HG02973 (cell line): Measurements from ENCODE around the gene WIPI1.
A peak's percentile ranks its signal among the peaks of the same experiment; 100 is the strongest.
"Not testable (repeated sequence)": the region's sequence is repeated elsewhere in the genome, so short reads cannot be mapped to it uniquely, and the experiment has no call there.

Experiments
- ATAC-seq: cut with Tn5 transposase; IDR thresholded peaks from one replicate; pipeline ENCODE4 v1.9.1; 2021; ENCODE audit warnings: moderate library complexity; ENCODE audit not compliant: unreplicated experiment

Gene WIPI1

GRCh38 chr17:68457168-68457538 is at the start of gene WIPI1:
WIPI1 (minus strand) TSS chr17:68457496; CDS start chr17:68457421, 75 bp downstream.
- ATAC-seq: peak; percentile 28

- ATAC-seq: no peak
Observed at GRCh38 chr17:68505951-68506350, 48.7 kb upstream of the WIPI1 start.

GRCh38 chr17:68501074-68501473 is 43.8 kb upstream of the WIPI1 start:
- no peak for ATAC-seq

- ATAC-seq: no peak
Observed at GRCh38 chr17:68499587-68499986, 42.3 kb upstream of the WIPI1 start.

- ATAC-seq: peak; percentile 32
Observed at GRCh38 chr17:68498479-68499326, 41.4 kb upstream of the WIPI1 start.

- ATAC-seq: peak; percentile 89
Observed at GRCh38 chr17:68497885-68498319, 40.6 kb upstream of the WIPI1 start.

GRCh38 chr17:68495081-68495480 is 37.8 kb upstream of the WIPI1 start:
- ATAC-seq: no peak

GRCh38 chr17:68492394-68493054 is 35.2 kb upstream of the WIPI1 start:
- ATAC-seq: not testable (repeated sequence)

- no peak for ATAC-seq
Observed at GRCh38 chr17:68491381-68492231, 34.3 kb upstream of the WIPI1 start.

GRCh38 chr17:68489919-68490318 is 32.6 kb upstream of the WIPI1 start:
- ATAC-seq: no peak

- ATAC-seq: no peak
Observed at GRCh38 chr17:68484458-68484857, 27.2 kb upstream of the WIPI1 start.

GRCh38 chr17:68482576-68483041 is 25.3 kb upstream of the WIPI1 start:
- ATAC-seq: no peak

- ATAC-seq: no peak
Observed at GRCh38 chr17:68480885-68481284, 23.6 kb upstream of the WIPI1 start.

- ATAC-seq: no peak
Observed at GRCh38 chr17:68470961-68471360, 13.7 kb upstream of the WIPI1 start.

- no peak for ATAC-seq
Observed at GRCh38 chr17:68468788-68469187, 11.5 kb upstream of the WIPI1 start.

GRCh38 chr17:68468334-68468733 is 11.0 kb upstream of the WIPI1 start:
- no peak for ATAC-seq

- ATAC-seq: no peak
Observed at GRCh38 chr17:68463211-68464019, 6.1 kb upstream of the WIPI1 start.

GRCh38 chr17:68462381-68463210 is 5.3 kb upstream of the WIPI1 start:
- ATAC-seq: peak; percentile 33

GRCh38 chr17:68461589-68461988 is 4.3 kb upstream of the WIPI1 start:
- no peak for ATAC-seq
